ENCODE measurements around the gene TERB1.
"Not testable (repeated sequence)": the region's sequence is repeated elsewhere in the genome, so short reads cannot be mapped to it uniquely, and the experiment has no call there.

Gene TERB1

GRCh38 chr16:66824006-66824405, 22.6 kb upstream of the TERB1 start:
- DNase-seq = no peak

- DNase-seq = no peak
Measured at GRCh38 chr16:66814734-66815133, 13.3 kb upstream of the TERB1 start.

GRCh38 chr16:66811043-66811442, 9.7 kb upstream of the TERB1 start:
- DNase-seq = no peak

- no peak for DNase-seq
Measured at GRCh38 chr16:66810391-66810790, 9.0 kb upstream of the TERB1 start.

- DNase-seq = no peak
Measured at GRCh38 chr16:66809765-66810164, 8.4 kb upstream of the TERB1 start.

- no peak for DNase-seq
Measured at GRCh38 chr16:66802159-66802558, 775 bp upstream of the TERB1 start.

GRCh38 chr16:66800856-66801255, 528 bp downstream of the TERB1 start:
- DNase-seq = no peak

- no peak for DNase-seq
Measured at GRCh38 chr16:66798161-66798560, 3.2 kb downstream of the TERB1 start.

GRCh38 chr16:66793984-66794383, 7.4 kb downstream of the TERB1 start:
- DNase-seq = not testable (repeated sequence)

- no peak for DNase-seq
Measured at GRCh38 chr16:66790130-66790733, 11.2 kb downstream of the TERB1 start.

- DNase-seq = no peak
Measured at GRCh38 chr16:66787427-66787826, 14.0 kb downstream of the TERB1 start.

GRCh38 chr16:66786551-66786950, 14.8 kb downstream of the TERB1 start:
- DNase-seq = no peak

- DNase-seq = no peak
Measured at GRCh38 chr16:66776457-66776856, 24.9 kb downstream of the TERB1 start.

GRCh38 chr16:66774981-66775380, 26.4 kb downstream of the TERB1 start:
- DNase-seq = no peak

- DNase-seq = no peak
Measured at GRCh38 chr16:66758086-66758485, 43.3 kb downstream of the TERB1 start.

- no peak for DNase-seq
Measured at GRCh38 chr16:66754819-66755218, 46.6 kb downstream of the TERB1 start.

GRCh38 chr16:66754211-66754610, 47.2 kb downstream of the TERB1 start:
- DNase-seq = no peak

GRCh38 chr16:66752958-66753357, 48.4 kb downstream of the TERB1 start:
- DNase-seq = no peak

GRCh38 chr16:66752379-66752778, 49.0 kb downstream of the TERB1 start:
- peak in 2 of 56 donors; percentile 15 to 31 for DNase-seq

- no peak for DNase-seq
Measured at GRCh38 chr16:66751992-66752322, 49.4 kb downstream of the TERB1 start.

- DNase-seq = peak in 50 of 56 donors; percentile 25 to 95 (median 76)
Measured at GRCh38 chr16:66751303-66751991, 49.9 kb downstream of the TERB1 start, which contains the start of gene DYNC1LI2. Gene DYNC1LI2 (minus strand): TSS chr16:66751609. CDS start chr16:66751591, 18 bp downstream.

GRCh38 chr16:66751053-66751302, 50.4 kb downstream of the TERB1 start:
- peak in 2 of 56 donors; percentile 46 to 52 for DNase-seq

GRCh38 chr16:66750279-66751052, 50.9 kb downstream of the TERB1 start:
- DNase-seq = no peak

Measured in amygdala (tissue), 56 donors.